B cell (primary cell): Measurements from ENCODE around the gene KRTAP10-1.

Experiments used
- EZH2 ChIP-seq: IDR thresholded peaks from 2 replicates; pipeline ENCODE4 v1.6.1; 2012; ENCODE audit warnings: borderline replicate concordance, low read depth, mild to moderate bottlenecking, moderate library complexity, low read length; ENCODE audit not compliant: insufficient read depth, poor library complexity, severe bottlenecking
- TF ChIP-seq, protein P1 (sequence below): fragments of 200-600 bp; IDR thresholded peaks from one replicate; pipeline ENCODE4 v1.8.0; 2022; ENCODE audit warnings: antibody characterized with exemption, mild to moderate bottlenecking

DNA sequence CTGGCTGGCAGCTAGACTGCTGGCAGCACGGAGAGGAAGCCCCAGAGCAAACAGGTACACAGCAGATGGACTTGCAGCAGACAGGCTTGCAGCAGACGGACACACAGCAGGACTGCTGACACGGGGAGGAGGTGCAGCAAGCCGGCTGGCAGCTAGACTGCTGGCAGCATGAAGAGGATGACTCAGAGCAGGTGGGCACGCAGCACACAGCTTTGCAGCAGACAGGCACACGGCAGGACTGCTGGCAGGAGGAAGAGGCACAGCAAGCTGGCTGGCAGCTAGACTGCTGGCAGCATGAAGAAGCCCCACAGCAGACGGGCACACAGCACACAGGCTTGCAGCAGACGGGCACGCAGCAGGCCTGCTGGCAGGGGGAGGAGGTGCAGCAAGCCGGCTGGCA, 10.8 kb upstream of the KRTAP10-1 start:
- TF ChIP-seq, protein P1, sequence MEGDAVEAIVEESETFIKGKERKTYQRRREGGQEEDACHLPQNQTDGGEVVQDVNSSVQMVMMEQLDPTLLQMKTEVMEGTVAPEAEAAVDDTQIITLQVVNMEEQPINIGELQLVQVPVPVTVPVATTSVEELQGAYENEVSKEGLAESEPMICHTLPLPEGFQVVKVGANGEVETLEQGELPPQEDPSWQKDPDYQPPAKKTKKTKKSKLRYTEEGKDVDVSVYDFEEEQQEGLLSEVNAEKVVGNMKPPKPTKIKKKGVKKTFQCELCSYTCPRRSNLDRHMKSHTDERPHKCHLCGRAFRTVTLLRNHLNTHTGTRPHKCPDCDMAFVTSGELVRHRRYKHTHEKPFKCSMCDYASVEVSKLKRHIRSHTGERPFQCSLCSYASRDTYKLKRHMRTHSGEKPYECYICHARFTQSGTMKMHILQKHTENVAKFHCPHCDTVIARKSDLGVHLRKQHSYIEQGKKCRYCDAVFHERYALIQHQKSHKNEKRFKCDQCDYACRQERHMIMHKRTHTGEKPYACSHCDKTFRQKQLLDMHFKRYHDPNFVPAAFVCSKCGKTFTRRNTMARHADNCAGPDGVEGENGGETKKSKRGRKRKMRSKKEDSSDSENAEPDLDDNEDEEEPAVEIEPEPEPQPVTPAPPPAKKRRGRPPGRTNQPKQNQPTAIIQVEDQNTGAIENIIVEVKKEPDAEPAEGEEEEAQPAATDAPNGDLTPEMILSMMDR, result no peak
- no peak for TF ChIP-seq EZH2
